Stimulated activated CD4-positive, alpha-beta T cell treated with anti-CD3 and anti-CD28 coated beads, Interleukin-2, amount 100 ng/mL, for 24 hours (primary cell): ENCODE measurements around the gene LAMP5.

Experiments used
- DNase-seq, 2 donors: peaks; one replicate each; pipeline ENCODE4 v3.0.0-alpha.2; 2020

LAMP5 gene

GRCh38 chr20:9514461-9515213, at the start of gene LAMP5:
Gene LAMP5, plus strand, starts transcription at chr20:9514590. Its CDS starts 263 bp downstream, at chr20:9514853.
- no peak for DNase-seq

- DNase-seq: no peak
These were observed 46.4 kb upstream of the LAMP5 start for GRCh38 chr20:9467995-9468394.

GRCh38 chr20:9474835-9475415, 39.5 kb upstream of the LAMP5 start:
- DNase-seq: no peak

GRCh38 chr20:9475456-9475855, 38.9 kb upstream of the LAMP5 start:
- DNase-seq: no peak

- no peak for DNase-seq
These were observed 38.2 kb upstream of the LAMP5 start for GRCh38 chr20:9476174-9476573.

- no peak for DNase-seq
These were observed 37.8 kb upstream of the LAMP5 start for GRCh38 chr20:9476637-9477036.

GRCh38 chr20:9478771-9479170, 35.6 kb upstream of the LAMP5 start:
- DNase-seq: no peak

GRCh38 chr20:9480066-9480465, 34.3 kb upstream of the LAMP5 start:
- no peak for DNase-seq

- no peak for DNase-seq
These were observed 32.2 kb upstream of the LAMP5 start for GRCh38 chr20:9482180-9482579.

- no peak for DNase-seq
These were observed 31.3 kb upstream of the LAMP5 start for GRCh38 chr20:9483131-9483530.

GRCh38 chr20:9485614-9486340, 28.6 kb upstream of the LAMP5 start:
- no peak for DNase-seq

GRCh38 chr20:9487231-9487630, 27.2 kb upstream of the LAMP5 start:
- no peak for DNase-seq

- DNase-seq: no peak
These were observed 26.3 kb upstream of the LAMP5 start for GRCh38 chr20:9488063-9488462.

GRCh38 chr20:9490161-9490560, 24.2 kb upstream of the LAMP5 start:
- DNase-seq: no peak

- DNase-seq: no peak
These were observed 23.8 kb upstream of the LAMP5 start for GRCh38 chr20:9490631-9491030.

- DNase-seq: no peak
These were observed 23.1 kb upstream of the LAMP5 start for GRCh38 chr20:9491324-9491723.

GRCh38 chr20:9492067-9492466, 22.3 kb upstream of the LAMP5 start:
- no peak for DNase-seq

GRCh38 chr20:9493803-9494202, 20.6 kb upstream of the LAMP5 start:
- no peak for DNase-seq

GRCh38 chr20:9495701-9496100, 18.7 kb upstream of the LAMP5 start:
- no peak for DNase-seq

- DNase-seq: no peak
These were observed 18.2 kb upstream of the LAMP5 start for GRCh38 chr20:9496155-9496554.

- no peak for DNase-seq
These were observed 16.1 kb upstream of the LAMP5 start for GRCh38 chr20:9498322-9498721.

GRCh38 chr20:9499126-9499899, 15.1 kb upstream of the LAMP5 start:
- DNase-seq: no peak

GRCh38 chr20:9500121-9500520, 14.3 kb upstream of the LAMP5 start:
- no peak for DNase-seq
